HUES48 (cell line): ENCODE measurements around the gene SLC25A48.

Experiments used
- H3K27ac ChIP-seq: one replicate; pipeline ENCODE4 v1.7.0; 2013; ENCODE audit warnings: low read depth, low read length, inconsistent platforms
- H3K27me3 ChIP-seq: 2 replicates; pipeline ENCODE4 v1.6.1; 2013; ENCODE audit warnings: mild to moderate bottlenecking, low read length; ENCODE audit not compliant: control insufficient read depth, insufficient read depth
- H3K36me3 ChIP-seq: 2 replicates; pipeline ENCODE4 v1.6.1; 2013; ENCODE audit warnings: low read length; ENCODE audit not compliant: control insufficient read depth, insufficient read depth
- H3K4me1 ChIP-seq: 2 replicates; pipeline ENCODE4 v1.6.1; 2013; ENCODE audit warnings: mild to moderate bottlenecking, low read length; ENCODE audit not compliant: control insufficient read depth, insufficient read depth
- H3K4me3 ChIP-seq: 2 replicates; pipeline ENCODE4 v1.5.1; 2013; ENCODE audit warnings: mild to moderate bottlenecking, low read depth, low read length
- H3K9ac ChIP-seq: 2 replicates; pipeline ENCODE4 v1.6.1; 2013; ENCODE audit warnings: mild to moderate bottlenecking, low read depth, low read length, moderate library complexity
- H3K9me3 ChIP-seq: 2 replicates; pipeline ENCODE4 v1.6.1; 2013; ENCODE audit warnings: low read length; ENCODE audit not compliant: control insufficient read depth, insufficient read depth

SLC25A48 gene

DNA sequence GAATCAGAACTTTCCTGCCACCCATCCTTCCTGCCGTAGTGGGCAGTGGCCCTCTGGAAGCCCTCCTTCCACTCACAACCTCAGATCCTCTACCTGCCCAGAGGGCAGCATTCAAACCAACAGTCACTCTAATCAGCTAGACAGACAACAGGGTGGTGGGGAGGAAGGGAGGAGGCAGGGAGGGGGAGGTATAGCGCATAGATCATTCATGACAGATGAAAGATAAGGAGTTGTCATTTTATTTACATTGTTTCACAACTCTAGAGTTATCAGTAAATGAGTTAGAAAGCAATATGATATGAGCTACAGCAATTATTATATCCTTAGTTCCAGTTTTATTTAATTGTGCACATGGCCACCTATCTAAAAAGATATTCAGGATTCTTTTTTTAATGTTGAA, 60.3 kb downstream of the SLC25A48 start:
- Histone ChIP-seq H3K9me3 (no peaks in the 10 kb centered on the region), H3K27ac (no peak overlapping the region), H3K4me1 (no peaks in the 10 kb centered on the region), H3K36me3 (no peaks in the 10 kb centered on the region), H3K9ac (no peak overlapping the region), H3K27me3 (no peaks in the 10 kb centered on the region), H3K4me3 (no peak overlapping the region)

- Histone ChIP-seq H3K4me1 (no peaks in the 10 kb centered on the region), H3K9ac (no peak within 1 kb of the TSS)
These were observed 61.1 kb downstream of the SLC25A48 start, which contains the start of gene IL9 for GRCh38 chr5:135895474-135896006. Gene IL9, minus strand, starts transcription at chr5:135895841. Its CDS starts 25 bp downstream, at chr5:135895816.

GRCh38 chr5:135898651-135899050, 64.2 kb downstream of the SLC25A48 start:
- Histone ChIP-seq H3K4me3 (no peak overlapping the region), H3K27ac (no peak overlapping the region), H3K9me3 (no peaks in the 10 kb centered on the region), H3K36me3 (no peaks in the 10 kb centered on the region), H3K9ac (no peak overlapping the region), H3K4me1 (no peaks in the 10 kb centered on the region), H3K27me3 (no peaks in the 10 kb centered on the region; the same call in 1 of the 2 replicates)

More at GRCh38 chr5:135895474-135896006, 61.1 kb downstream of the SLC25A48 start, which contains the start of gene IL9:
- Histone ChIP-seq H3K27ac (no peak within 1 kb of the TSS), H3K4me3 (no peak within 1 kb of the TSS), H3K27me3 (no peaks in the 10 kb centered on the region; the same call in 1 of the 2 replicates), H3K9me3 (no peaks in the 10 kb centered on the region), H3K36me3 (no peaks in the 10 kb centered on the region)

DNA sequence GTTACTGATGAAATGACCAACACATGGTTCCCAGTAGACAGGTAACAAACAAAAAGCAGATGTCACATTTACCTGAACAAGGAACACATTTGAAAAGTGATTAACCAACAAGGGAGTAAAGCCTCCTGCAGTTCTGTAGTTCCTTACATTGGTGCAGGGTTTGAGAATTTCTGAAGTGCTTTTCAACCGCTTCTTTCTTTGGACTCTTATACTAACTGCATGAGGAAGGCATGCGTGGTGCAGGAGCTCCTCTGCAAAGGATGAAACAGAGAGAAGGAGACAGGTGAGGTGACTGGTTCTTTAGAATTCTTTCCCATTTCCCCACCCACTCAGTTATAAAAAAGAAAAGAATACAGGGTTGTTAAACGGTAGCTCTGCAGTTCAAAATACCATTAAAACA, 65.8 kb downstream of the SLC25A48 start:
- H3K4me3 ChIP-seq: no peak overlapping the region
- no peak overlapping the region for H3K27ac ChIP-seq
- no peaks in the 10 kb centered on the region; the same call in 1 of the 2 replicates for H3K27me3 ChIP-seq
- no peak overlapping the region for H3K9ac ChIP-seq
- no peaks in the 10 kb centered on the region for H3K9me3 ChIP-seq
- H3K4me1 ChIP-seq: no peaks in the 10 kb centered on the region
- no peaks in the 10 kb centered on the region for H3K36me3 ChIP-seq

DNA sequence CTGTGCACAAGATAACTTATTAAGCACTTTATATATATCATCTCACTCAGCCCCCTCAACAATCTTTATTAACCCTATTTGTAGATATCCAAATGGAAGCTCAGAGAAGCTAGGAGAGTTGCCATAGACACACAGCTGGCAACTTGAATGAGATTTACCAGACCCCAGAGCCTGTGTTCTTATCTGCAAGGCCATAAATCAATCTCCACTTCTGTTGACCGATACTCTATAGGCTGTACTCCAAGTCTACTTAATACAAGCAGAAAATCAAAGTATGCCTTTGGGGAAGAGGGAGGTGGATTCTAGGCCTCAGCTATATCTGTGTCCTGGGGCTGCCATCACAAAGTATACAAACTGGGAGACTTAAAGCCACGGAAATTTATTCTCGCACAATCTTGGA, 67.2 kb downstream of the SLC25A48 start:
- no peaks in the 10 kb centered on the region; the same call in 1 of the 2 replicates for H3K27me3 ChIP-seq
- no peak overlapping the region for H3K9ac ChIP-seq
- H3K27ac ChIP-seq: no peak overlapping the region
- no peaks in the 10 kb centered on the region for H3K36me3 ChIP-seq
- H3K4me1 ChIP-seq: no peaks in the 10 kb centered on the region
- no peak overlapping the region for H3K4me3 ChIP-seq
- H3K9me3 ChIP-seq: no peaks in the 10 kb centered on the region

GRCh38 chr5:135905144-135905543, 70.7 kb downstream of the SLC25A48 start:
- Histone ChIP-seq H3K36me3 (no peaks in the 10 kb centered on the region), H3K4me1 (no peaks in the 10 kb centered on the region), H3K27ac (no peak overlapping the region), H3K4me3 (no peak overlapping the region), H3K9ac (no peak overlapping the region), H3K9me3 (no peaks in the 10 kb centered on the region), H3K27me3 (peaks cover 10% of the 10 kb centered on the region; the same call in 1 of the 2 replicates)

DNA sequence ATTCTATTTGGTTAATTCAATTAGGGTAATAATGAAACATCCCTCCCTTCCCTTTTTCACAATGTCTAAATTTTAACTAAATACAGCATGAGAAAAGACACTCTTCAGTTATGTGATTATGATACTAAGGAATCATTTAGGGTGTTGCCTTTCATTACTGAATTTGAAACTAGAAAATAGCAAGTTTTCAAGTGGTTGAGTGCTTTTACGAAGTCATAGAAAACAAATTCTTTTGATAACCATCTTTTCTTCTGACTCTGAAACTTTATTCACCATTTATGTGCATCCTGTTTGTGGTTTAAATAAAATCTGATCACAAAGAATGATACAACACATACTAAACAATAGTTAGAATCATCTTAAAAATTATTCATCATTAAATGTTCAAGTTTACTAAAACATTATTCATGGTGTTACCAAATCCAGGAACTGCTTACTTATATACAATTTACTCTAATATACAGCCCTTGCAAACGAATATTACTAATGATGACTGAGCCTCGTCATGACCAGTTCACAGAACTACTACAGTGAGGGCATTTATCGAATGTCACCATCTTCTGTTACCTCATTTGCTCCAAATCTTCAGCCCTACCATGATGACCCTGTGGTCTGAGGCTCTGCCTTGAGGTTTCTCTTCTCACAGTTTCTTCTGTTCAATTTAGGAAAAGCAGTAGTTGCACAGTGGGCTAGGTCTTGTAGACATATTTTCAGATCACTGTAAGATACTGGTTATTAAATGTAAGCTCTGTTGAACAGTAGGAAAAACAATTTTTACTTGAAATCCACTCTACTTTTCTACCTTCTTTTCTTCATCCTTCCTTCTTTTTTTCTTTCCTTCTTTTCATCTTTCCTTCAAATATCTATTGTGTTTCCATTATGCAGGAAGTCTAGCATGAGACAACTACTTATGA, 79.5 kb downstream of the SLC25A48 start:
- Histone ChIP-seq H3K27me3 (peaks cover 17% of the 10 kb centered on the region; the same call in 1 of the 2 replicates), H3K27ac (no peak overlapping the region), H3K9ac (no peak overlapping the region), H3K4me1 (no peaks in the 10 kb centered on the region), H3K36me3 (no peaks in the 10 kb centered on the region), H3K9me3 (no peaks in the 10 kb centered on the region), H3K4me3 (no peak overlapping the region)

DNA sequence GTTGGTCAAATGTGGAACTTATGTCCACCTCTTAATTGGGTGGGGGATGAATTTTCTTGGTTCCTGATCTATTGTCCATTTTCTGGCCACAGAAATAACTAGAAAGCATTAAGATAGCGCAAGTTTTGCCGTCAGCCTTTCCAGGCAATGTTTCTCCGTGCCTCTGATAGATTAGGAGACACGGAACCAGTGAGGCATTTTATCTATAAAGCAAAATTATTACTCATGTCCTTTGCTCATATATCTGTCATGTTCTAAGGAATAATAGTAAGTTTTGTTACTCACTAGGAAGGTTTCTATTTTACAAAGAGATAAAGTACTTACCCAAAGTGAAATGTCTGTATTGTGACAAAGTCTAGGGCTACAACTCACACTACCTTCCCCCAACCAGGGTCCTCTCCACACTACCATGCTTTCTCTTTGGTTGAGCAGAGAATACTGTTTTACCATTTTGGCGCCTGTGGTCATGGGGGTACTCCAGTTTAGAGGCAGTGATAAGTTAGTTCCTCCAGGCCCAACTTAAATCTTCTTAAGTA, 81.1 kb downstream of the SLC25A48 start:
- Histone ChIP-seq H3K9ac (no peak overlapping the region), H3K9me3 (no peaks in the 10 kb centered on the region), H3K27me3 (peaks cover 14% of the 10 kb centered on the region; the same call in 1 of the 2 replicates), H3K4me3 (no peak overlapping the region), H3K4me1 (no peaks in the 10 kb centered on the region), H3K36me3 (no peaks in the 10 kb centered on the region), H3K27ac (no peak overlapping the region)

DNA sequence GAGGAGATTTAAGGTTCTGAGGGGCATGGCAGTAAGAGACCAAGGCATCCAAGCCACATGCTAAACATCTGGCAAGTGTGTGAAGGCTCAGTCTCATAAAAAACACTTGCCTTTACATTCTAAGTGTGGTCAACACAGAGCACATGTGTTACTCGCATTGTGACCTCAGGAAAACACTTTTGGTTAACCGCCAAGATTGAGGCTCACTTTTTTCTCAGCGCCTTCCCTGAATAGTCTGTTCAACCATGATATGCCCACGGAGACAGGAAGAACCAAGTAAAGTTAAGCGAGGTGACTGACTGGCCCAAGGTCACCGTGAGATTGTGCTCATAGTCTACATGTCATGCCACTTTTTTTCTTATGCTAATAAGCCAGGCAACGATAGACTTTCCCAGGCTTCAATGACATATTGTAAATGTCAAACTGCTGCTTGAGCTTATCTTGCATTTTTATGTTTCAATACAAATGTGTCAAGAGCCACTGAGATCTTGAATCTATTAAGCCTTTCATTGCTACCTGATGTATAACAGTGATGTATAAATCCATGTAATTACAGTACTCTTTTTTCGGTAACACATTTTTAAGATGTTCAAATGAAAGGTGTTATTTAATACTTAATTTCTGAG, 82.3 kb downstream of the SLC25A48 start:
- H3K27ac ChIP-seq: no peak overlapping the region
- no peaks in the 10 kb centered on the region for H3K4me1 ChIP-seq
- no peak overlapping the region for H3K9ac ChIP-seq
- H3K9me3 ChIP-seq: no peaks in the 10 kb centered on the region
- no peak overlapping the region for H3K4me3 ChIP-seq
- 0 out of 2 replicates have a peak, but pooled peaks cover 14% of the 10 kb centered on the region for H3K27me3 ChIP-seq
- H3K36me3 ChIP-seq: no peaks in the 10 kb centered on the region

GRCh38 chr5:135920199-135920598, 85.7 kb downstream of the SLC25A48 start:
- no peak overlapping the region for H3K27ac ChIP-seq
- H3K9ac ChIP-seq: no peak overlapping the region
- peaks cover 7% of the 10 kb centered on the region; the same call in 1 of the 2 replicates for H3K27me3 ChIP-seq
- no peak overlapping the region for H3K4me3 ChIP-seq
- H3K36me3 ChIP-seq: no peaks in the 10 kb centered on the region
- H3K4me1 ChIP-seq: no peaks in the 10 kb centered on the region
- no peaks in the 10 kb centered on the region for H3K9me3 ChIP-seq
